NCI-H1048 (cell line): Measurements from ENCODE around the gene DGKB.
"Not testable (repeated sequence)": the region's sequence is repeated elsewhere in the genome, so short reads cannot be mapped to it uniquely, and the experiment has no call there.

ENCODE experiments used
- DNase-seq: peaks from one replicate; lab custom pipeline; 2025; lab: John Stamatoyannopoulos, UW

Gene DGKB

DNA sequence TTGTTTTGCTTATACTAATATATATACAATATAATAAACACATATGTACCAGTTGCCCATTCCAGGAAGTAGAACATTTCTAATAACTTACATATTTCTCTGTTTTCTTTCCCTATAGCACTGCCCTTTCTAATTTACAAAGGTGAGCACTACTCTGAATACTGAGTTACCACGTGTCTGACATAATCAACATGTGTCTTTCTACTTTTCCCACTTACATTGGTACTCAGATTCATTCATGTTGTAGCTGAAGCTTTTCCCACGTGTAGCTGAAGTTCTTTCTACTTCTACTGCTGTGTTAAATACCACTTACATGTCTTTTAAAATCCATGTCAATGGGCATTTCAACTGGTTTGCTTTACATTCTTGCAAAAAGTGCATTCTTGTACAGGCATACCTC is 317.3 kb downstream of the DGKB start:
- DNase-seq, result no peak

DNA sequence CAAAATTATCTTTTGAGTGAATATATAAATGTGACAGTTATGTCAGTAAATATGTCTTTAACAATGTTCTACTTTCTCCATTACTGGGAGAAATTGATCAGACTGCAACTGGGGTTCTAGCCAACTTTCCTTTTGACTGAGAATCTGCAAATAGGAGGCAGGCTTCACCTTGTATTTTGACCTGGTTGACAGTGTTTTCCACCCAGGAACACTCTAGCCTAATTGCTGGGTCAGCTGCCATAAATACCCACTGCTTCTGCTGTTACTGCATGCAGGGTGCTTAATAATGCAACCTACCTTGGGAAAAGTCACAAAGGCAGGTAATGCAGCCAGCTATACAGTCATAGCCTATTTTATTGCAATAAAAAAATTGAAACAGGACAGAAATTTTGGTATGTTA is 319.0 kb downstream of the DGKB start:
- DNase-seq, result no peak

DNA sequence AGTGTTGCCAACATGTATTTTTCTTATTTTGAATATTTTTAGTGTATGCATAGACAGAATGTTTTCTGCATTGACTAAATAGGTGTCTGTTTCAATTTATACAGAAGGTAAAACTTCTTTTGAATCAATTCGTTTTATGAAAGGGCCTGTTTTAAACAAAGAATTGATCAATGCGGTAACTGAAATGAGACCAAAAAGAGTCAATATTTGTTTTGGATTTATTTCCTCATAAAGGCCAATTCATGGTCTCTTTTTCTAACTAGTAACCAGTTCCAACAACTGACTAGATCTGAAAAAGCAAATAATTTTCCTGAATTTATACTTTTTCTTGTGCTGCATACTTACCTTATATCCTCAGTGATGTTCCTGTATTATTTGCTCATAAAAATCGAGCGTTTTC is 320.5 kb downstream of the DGKB start:
- DNase-seq, result no peak

DNA sequence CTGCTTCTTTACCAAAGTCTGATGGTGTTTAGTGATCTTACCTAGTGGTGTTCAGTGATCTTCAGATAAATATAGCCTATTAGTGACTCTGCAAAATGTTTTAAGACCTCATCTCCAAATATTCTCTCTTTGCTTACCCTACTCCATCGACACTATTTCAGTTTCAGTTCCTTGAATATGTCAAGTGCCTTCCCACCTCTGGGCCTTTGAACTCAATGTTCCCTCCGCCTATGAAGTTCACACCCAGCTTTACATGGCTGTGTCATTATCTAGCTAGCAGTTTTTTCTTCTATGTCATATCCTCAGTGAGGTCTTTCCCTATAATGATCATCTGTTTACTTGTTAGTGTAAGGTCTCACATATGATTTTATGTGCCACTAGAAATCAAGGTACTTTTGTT is 322.6 kb downstream of the DGKB start:
- DNase-seq, result no peak

DNA sequence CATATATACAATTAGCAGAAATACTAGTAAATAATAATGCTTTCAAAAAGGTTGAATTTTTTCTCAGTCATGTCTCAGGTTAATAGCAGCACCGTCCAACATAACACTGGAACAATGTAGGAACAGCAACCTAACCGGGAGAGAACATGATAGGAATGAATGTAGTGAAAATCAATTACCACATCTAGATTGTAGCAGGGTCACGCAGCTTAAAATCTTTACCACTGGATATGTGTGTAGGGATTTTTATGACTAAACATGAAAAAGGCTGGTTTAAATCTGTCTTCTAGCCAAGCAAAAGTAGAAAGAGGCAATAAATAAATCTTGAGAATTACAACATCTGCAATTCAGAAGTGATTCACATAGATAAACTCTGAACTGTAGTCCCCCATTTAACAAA is 326.0 kb downstream of the DGKB start:
- no peak for DNase-seq

DNA sequence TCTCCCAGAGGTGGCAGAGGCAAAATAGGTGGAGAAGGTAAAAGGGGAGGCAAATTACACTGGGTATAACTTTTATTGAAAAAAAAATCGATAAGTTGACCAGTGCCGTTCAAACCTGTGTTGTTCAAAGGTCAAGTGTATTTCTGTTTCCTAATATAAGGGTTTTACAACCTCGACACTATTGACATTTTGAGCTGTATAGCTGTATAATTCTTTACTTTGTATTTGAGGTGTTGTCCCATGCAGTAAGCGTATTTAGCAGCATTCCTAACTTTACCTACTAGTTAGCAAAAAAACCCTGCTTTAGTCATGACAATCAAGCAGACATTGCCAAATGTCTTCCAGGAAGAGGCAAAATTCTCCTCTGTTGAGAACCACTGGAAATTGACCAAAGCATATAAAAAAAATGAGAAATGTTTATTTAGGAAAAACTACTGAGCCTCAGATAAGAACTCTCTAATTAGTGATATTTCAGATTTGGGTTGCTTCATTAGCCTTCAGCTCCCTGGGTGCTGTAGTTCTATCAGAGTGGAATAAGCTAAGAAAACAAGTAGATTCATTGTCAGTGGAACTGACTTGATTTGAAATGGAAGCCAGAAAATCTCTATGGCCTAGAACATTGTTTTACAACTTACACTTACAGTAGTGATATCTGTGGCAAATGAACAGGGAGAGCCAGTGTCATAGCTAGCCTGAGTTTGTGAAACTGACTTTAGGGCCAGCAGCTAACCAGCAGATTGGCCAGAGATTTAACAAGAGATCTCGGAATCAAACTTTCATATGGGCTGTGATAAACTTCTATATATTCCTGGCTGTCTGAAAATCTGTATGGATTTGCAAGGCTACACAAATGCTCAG is 331.6 kb downstream of the DGKB start:
- no peak for DNase-seq

DNA sequence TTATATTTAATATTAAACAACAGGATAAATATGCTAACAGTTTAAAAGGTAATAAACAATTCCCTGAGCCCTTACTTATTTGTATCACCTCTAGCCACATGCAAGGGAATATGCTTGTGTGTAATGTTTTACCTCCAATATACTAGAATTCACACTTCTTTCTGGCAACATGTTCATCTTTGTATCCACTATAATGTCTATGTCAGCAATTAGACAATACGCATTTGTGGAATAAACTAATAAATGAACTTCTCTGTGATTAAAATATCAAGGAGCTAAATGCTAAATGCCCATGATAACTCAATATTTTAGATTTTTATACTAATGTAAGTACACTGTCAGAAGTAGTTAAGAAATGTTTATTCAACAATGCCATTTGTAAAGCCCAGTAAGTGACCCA is 350.5 kb downstream of the DGKB start:
- no peak for DNase-seq

DNA sequence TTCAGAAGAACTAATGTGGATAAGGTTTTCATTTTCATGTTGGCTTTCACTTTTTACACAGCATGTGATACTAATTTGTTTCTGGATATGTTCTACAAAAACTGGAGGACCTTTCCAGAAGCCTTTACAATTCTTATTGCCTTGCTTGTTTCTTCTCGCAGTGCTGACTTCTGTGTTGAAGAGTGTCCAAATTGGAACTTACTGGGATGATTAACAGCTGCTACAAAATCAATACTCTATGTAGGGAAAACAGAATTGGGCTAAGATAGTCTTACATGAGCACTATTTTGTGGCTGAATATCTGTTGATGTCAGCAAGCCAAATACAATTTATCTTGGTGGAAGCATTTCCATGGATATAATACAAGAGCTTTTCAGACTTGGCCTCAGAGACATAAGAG is 351.2 kb downstream of the DGKB start:
- DNase-seq, result no peak

DNA sequence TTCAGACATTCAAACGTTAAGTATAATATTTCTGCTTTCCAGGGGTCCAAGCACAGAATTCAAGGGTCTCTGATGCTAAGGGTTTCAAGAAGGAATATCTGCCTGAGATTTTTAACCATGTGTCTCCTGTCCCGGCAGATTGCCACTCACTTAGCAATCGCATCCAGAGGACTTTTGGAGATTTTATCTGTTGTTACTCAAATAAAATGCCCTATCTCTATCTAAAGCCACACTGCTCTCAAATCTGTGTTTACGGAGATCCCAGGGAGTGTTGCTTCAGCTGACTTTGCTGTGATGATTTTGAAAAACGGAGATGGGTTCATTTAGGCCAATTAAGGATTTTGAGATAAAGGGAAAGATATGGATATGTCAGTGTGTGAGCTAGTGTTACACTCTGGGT is 359.9 kb downstream of the DGKB start:
- no peak for DNase-seq

DNA sequence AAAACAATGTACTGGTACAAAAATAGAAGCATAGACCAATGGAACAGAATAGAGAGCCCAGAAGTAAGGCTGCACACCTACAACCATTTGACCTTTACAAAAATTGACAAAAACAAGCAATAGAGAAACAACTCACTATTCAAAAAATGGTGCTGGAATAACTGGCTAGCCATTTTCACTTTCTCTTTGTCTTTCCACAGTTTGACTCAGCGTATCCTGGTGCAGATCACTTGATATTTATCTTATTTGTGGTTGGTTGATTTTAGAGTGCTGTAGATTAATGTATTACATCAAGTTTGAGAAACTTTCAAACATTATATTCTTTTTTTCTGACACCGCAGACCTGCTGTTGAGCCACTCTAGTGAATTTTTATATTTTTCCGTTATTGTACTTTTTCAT is 381.4 kb downstream of the DGKB start:
- no peak for DNase-seq

DNA sequence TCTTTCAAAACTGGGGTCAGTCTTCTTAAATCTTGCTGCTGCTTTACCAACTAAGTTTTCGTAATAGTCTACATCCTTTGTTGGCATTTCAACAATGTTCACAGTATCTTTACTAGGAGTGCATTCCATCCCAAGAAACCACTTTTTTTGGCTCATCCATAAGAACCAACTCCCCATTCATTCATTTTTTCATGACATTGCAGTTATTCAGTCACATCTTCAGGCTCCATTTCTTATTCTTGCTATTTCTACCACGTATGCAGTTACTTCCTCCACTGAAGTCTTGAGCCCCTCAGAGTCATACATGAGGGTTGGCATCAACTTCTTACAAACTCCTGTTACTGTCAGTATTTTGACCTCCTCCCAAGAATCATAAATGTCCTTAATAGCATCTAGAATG is 392.3 kb downstream of the DGKB start:
- no peak for DNase-seq

DNA sequence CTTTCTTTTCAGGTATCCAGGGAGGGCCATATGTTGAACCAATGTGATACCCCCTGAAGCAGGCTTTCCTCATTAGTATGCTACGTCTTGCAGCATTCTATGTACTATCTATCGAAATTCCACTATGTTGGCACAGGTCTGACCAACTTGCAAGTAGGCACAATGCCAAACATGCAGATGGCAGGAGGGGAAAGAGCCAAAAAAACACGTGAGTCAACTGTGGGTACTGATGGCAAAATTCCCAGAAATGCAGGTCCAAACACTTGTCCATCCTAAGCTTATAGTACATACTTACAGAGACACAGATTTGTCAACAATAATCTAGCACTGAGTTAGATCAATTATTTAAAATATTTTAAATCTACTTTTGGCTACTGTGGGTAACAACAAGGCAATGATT is 394.9 kb downstream of the DGKB start:
- DNase-seq, result no peak

DNA sequence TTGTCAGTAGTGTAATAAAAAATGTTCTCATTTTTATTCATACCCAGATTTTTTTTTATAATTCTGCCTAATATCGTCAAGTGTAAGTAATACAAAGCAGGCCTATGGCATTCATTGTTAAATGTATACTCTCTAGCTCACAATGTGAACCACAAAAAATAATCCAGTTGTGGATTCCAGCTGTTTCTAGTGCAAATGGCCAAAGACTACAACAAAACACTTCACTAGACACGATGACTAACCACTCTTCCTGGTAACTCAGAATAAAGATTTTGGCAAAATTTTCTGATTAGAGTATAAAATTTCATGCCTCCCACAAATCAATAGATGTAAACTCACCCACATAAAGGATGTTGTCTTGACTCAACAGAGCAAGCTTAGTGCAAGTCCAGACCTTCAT is 396.6 kb downstream of the DGKB start:
- no peak for DNase-seq

DNA sequence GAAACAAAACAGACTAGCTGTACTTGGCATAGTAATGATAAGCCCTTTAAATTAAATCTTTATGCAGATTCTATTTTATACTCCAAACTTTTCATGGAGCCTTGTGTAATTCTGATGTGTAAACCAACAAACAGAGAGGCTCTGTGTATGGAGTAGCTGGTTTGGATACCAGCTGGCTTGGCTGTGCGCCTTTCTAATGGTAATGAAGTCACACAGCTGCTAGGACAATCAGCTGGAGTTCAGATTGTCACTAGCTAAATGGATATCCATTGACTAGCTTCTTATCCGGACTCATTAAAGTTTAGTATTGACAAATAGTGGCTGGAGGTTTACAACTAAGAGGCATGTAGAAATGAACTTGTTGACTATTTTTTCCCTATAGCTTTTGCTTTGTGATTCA is 398.4 kb downstream of the DGKB start:
- DNase-seq, result no peak

DNA sequence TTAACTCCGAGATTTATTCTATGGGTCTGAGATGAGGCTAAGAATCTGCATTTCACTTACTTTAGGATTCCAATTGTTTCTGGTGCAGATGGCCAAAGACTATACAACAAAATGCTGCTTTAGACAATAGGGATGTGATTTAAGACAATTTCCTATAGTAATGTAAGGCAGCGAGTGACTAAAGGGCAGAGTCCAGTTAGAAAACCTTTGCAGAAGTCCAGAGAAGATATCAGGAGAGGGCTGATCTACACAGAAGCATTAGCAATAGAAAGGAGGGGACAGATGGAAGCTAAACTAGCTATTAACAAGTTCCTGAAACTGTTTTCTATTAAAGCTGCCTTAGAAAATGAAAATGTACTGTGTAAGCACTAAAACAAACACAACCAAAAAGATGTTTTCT is 398.9 kb downstream of the DGKB start:
- no peak for DNase-seq

DNA sequence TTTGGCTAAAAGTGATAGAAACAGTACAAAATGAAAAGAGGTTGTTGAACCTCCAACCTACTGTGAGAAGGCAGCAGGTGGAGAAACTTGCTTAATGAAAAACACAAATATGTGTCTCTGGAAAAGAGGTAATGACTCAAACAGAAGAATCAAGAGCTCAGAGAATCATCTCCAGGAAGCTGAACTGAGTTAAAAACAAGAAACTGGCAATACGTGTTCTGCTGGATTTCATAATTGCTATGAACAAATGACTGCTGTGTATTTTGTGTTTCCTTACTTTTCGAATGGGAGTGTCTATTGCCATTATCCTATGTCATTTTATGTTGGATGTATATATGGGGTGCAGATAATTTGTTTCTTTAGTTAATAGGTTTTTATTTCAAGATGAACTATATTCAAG is 401.1 kb downstream of the DGKB start:
- DNase-seq, result no peak

DNA sequence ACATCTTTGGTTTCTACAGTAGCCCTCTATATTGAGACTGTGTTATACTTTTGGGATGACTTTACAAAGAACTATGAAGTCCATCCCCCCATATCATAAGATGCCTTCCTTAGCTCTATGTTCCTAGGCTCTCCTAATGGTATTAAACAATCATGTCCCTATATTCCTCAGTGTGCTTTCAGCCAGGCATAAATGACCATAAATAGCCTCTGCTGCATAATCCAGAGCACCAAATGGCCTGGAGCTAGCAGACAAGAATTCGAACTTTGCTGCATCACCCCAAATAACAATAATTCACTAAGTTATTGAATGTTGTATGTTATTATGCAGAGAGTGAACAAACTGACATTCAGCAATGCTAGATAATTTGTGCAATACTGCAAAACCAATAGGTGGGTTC is 405.2 kb downstream of the DGKB start:
- no peak for DNase-seq

DNA sequence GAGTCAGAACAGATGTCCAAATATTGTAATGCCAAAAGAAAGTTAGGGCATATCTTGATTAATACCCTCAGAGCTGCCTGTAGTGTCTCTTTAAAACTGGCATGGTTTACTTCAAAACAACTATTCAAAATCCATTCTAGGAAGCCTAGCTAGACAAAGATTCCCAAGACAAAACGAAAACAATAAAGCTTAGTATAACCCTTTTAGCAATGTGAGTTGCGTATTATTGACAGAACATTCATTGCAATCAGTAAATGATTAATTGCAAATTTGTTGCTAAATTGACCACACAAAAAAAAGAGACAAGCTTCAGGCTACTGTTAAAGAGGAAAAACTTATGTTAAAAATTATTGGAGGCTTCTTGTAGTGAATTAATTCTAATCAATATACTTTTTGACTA is 406.9 kb downstream of the DGKB start:
- no peak for DNase-seq

DNA sequence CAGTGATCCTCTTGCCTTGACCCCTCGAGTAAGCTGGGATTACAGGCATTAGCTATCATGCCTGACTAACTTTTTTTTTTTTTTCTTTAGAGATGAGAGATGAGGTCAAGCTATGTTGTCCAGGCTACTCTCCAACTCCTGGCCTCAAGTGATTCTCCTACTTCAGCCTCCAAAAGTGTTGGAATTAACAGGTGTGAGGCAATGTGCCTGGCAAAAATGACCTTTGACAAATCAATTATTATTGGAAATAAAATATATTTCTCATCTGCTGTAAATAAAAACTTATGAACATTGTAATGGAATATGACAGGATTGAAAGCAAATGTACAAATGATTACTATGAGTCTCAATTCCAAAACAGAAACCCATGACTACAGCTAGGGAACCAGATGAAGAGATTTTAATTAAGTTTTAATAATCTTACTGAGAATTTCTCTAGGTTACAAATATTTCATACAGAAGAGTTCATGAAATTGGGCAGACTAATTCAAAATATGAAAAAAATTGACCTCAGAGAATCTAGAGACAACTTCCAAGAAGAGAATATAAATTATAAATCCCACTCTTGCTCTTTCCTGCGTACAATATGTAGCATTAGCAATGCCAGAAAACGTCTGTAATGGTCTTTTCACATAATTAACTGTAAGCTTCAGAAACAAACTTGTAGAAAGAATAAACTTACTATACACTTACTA is 414.7 kb downstream of the DGKB start:
- DNase-seq, result no peak

DNA sequence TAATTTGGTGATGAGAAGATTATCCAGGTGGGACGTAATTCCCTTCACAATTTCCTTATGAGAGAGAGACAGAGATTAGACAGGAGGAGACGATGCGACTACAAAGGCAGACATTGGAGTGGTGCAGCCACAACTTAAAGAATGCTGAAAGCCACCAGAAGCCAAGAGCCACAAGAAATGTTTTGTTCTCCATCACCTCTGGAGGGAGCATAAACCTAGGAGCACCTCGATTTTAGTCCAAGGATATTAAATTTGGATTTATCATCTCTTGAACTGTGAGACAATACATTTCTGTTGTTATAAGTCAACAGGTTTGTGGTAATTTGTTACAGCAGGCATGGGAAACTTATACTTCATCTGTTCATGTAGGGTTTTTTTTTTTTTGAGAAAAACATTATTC is 418.9 kb downstream of the DGKB start:
- DNase-seq, result no peak

DNA sequence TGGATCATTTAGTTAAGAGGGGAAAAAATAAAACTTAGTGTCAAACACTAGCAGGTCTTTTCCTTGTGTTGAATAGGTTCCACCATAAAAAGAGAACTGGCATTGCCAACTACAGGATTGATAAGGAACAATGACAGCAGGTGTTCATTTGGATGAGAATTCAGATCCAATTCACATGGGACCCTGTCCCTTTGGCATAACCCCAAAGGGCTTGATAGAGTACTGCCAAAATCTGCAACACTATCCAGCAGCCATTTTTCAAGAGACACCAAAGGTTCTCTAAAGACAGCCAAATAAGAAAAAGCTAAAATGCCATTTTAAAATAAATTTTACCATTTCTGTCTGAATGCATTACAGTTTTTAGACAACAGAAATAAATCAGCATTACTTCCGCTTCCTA is 422.3 kb downstream of the DGKB start:
- no peak for DNase-seq

DNA sequence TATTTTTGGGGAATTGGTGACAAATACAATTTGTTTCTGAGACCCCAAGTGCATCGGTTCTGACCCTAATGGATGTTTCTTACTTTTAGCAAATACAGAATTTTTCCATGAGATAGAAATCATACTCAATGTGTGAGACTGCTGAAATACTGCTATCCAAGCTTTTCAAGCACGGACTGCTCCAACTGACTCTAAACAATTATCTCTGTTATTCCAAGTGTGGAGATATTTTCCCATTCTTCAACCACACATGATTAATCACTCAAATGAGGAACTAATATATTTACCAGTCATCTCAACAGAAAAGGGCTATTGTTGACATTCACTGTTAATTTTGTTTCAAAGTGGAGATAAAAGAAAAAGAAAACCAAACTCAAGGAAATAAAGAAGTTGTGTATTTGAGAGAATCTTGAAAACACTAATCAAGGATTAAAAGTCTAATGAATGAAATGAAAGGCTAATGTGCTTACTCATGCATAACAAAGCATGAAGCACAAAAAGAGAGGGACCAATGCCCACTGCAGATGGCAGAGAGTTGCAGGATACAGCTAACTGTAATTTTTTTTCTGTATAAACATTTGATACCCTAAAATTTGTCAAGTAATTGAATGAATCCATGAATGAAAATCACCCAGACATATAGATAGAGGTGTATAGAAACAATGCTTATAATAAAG is 423.6 kb downstream of the DGKB start:
- DNase-seq, result no peak

DNA sequence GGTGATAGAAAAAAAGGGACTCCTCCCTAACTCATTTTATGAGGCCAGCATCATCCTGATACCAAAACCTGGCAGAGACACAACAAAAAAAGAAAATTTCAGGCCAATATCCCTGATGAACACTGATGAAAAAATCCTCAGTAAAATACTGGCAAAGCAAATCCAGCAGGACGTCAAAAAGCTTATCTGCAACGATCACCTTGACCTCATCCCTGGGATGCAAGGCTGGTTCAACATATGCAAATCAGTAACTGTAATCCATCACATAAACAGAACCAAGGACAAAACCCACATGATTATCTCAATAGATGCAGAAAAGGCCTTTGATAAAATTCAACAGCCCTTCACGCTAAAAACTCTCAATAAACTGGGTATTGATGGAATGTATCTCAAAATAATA is 440.8 kb downstream of the DGKB start:
- DNase-seq, result not testable (repeated sequence)
